Neural progenitor cell (in vitro differentiated cells): ENCODE measurements around the gene HCCS.

Source experiments
- EZH2 ChIP-seq: fragments of 200-600 bp; sonication (generic); IDR thresholded peaks from 2 replicates; pipeline ENCODE4 v1.6.1; 2017; ENCODE audit warnings: antibody characterized with exemption, mild to moderate bottlenecking, moderate library complexity
- TF ChIP-seq, protein P1 (sequence below): fragments of 200-600 bp; sonication (generic); IDR thresholded peaks from 2 replicates; pipeline ENCODE4 v1.5.1; 2017; ENCODE audit warnings: antibody characterized with exemption, mild to moderate bottlenecking

DNA sequence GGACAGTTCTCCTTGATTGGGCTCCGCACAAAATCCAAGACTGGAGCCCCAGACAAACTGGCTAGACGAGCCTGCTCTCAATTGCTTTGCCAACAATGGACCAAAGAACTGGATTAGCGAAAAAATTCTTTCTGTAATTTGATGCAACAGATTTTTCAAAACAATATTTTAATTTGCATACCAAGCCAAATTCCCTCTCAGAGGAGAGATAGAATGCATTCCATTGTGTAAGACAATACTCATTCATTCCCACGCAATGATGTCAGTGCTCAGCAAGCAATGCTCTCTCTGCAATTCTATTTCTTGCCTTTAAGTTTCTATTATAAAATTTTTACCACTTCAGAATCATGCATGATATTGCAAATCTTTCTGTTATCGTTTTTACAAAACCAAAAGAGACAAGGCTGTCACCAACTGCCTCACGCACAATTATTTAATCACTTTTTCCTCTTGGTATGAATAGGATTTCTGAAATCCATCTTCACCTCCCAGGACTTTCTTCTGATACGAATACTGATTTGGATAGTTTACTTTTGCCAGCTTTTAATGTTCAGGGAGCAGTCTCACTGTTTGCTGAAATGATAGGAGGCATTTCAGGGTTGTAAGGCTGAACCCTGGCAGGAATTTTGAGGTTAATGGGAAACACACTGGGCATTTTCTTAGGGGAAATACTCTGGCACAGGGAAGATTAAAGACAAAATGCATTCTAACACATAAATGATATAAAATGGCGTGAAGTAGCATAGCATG, 46.1 kb upstream of the HCCS start:
- TF ChIP-seq, protein P1, sequence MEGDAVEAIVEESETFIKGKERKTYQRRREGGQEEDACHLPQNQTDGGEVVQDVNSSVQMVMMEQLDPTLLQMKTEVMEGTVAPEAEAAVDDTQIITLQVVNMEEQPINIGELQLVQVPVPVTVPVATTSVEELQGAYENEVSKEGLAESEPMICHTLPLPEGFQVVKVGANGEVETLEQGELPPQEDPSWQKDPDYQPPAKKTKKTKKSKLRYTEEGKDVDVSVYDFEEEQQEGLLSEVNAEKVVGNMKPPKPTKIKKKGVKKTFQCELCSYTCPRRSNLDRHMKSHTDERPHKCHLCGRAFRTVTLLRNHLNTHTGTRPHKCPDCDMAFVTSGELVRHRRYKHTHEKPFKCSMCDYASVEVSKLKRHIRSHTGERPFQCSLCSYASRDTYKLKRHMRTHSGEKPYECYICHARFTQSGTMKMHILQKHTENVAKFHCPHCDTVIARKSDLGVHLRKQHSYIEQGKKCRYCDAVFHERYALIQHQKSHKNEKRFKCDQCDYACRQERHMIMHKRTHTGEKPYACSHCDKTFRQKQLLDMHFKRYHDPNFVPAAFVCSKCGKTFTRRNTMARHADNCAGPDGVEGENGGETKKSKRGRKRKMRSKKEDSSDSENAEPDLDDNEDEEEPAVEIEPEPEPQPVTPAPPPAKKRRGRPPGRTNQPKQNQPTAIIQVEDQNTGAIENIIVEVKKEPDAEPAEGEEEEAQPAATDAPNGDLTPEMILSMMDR = no peak
- no peak for TF ChIP-seq EZH2
